ENCODE measurements around the gene SPDL1.

DNA sequence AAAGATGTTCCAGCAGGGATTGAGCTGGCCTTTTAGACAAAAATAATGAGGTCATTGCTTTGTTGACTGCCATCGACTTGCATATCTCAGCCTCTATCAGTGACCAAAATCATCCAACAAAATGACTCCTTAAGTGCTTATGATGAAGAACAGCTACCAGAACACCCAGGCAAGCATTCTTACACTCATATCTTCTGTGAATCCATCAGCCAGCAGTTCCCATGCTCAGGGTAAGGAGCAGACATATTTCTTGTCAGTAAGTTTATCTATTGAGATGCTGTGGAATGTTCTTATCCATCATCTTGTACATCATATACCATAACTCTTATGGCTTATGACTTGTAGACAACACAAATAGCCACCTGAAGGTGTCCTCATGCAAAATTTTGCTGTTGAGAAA lies 20.2 kb upstream of the SPDL1 start:
- TF ChIP-seq, protein P1, sequence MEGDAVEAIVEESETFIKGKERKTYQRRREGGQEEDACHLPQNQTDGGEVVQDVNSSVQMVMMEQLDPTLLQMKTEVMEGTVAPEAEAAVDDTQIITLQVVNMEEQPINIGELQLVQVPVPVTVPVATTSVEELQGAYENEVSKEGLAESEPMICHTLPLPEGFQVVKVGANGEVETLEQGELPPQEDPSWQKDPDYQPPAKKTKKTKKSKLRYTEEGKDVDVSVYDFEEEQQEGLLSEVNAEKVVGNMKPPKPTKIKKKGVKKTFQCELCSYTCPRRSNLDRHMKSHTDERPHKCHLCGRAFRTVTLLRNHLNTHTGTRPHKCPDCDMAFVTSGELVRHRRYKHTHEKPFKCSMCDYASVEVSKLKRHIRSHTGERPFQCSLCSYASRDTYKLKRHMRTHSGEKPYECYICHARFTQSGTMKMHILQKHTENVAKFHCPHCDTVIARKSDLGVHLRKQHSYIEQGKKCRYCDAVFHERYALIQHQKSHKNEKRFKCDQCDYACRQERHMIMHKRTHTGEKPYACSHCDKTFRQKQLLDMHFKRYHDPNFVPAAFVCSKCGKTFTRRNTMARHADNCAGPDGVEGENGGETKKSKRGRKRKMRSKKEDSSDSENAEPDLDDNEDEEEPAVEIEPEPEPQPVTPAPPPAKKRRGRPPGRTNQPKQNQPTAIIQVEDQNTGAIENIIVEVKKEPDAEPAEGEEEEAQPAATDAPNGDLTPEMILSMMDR (IDR thresholded peaks at IDR 0.05): no peak
- no peak for TF ChIP-seq EZH2 (IDR thresholded peaks at IDR 0.05; ENCODE audit: borderline replicate concordance, insufficient read depth, low read depth, low read length, poor library complexity, severe bottlenecking)

Data from B cell (primary cell).